T-helper 1 cell (primary cell): ENCODE measurements around the gene COL5A1.

ENCODE experiments used
- DNase-seq, 5 donors: peaks; one replicate each; pipeline ENCODE4 v3.0.0-alpha.2; 2012 to 2020

Gene COL5A1

DNA sequence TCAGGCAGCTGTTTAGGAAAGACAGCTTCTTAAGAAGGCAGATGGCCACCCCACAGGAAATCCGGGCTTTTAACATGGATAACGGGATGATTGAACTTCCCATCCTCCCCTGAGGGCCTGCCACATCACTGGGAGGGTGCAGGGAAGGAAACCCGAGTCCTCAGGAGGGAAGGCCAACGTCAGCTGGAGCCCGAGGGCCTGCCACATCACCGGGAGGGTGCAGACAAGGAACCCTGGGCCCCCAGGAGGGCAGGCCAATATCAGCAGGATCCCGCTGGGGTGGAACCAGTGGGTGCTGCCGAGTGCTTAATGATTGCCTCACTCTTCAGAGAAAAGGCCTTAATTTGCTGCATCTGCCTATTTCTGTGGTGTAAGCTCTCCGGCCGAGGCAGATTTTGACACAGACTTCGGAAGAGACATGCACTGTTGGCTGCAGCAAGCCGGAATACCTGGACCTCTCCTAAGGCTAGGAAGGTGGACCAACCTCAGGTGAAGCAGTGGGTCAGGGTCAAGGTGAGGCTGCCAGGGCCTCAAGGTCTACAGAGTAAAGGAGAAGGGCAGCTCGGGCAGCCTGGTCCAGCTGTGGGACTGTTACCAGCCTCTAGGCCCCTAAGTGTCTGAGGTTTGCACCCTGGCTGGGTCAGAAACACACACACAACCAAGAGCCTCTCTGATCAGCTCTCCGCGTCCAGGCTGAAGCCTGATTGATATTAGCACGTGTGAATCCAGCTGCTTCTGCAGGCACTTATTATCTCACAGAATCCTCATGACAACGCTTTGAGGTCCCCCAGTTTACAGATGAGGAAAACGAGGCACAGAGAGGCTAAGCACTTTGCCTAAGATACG, 14.8 kb upstream of the COL5A1 start:
- no peak for DNase-seq

DNA sequence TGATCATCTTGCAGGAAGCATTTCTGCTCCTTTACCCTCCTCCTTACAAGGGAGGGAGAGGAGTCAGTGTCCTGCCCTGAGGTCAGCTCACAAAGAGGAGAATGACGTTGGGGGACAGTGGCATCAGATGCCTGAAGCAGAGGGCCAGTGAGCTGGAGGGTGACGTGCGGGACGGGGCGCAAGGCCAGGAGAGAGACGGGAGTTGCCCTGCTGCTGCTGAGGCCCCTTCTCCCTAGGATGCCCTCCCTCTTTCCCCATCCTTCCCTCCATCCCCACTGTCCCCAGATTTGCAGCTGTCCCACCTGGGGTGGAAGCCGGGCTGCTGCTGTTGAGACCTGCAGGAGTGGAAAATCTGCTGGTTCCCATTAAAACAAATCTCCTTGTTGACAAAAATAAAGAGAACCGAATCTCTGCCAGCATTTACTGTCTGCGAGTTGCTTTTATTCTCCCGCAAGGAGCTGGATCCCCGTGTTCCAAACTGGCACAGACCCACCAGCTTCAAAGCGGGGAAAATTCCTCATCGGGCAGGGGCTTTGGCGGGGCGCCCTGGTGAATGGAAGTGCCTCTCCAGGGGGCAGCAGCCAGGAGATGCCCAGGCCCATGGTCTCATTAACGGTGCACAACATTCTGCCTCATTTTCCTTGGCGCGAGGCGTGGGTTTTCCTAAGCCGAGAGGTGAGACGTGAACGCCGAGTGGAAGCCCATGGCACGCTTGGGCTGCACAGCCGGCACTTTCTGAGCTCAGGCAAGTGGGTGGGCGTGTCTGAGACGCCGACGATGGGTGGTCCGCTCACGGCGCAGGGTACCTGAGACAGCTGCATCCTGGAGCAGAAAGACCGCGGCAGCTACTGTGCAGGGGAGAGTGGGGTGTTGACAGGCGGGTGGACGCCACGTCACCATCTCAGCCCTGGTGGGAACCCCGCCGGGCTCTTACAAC, 13.9 kb upstream of the COL5A1 start:
- no peak for DNase-seq

DNA sequence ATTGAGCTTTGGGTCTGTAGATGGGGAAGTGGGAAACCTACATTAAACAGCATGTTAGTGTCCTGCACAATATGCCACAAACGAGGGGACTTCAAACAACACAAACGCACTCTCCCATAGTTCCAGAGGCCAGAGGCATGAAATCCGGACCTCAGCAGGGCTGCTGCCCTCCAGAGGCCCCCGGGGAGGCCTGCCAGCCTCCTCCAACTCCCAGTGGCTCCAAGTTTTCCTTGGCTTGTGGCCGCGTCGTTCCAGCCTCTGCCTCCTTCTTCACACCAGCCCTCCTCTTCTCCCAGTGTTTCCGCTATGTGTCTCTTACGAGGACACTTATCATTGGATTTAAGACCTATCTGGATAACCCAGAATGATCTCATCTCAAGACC, 13.3 kb upstream of the COL5A1 start:
- no peak for DNase-seq

DNA sequence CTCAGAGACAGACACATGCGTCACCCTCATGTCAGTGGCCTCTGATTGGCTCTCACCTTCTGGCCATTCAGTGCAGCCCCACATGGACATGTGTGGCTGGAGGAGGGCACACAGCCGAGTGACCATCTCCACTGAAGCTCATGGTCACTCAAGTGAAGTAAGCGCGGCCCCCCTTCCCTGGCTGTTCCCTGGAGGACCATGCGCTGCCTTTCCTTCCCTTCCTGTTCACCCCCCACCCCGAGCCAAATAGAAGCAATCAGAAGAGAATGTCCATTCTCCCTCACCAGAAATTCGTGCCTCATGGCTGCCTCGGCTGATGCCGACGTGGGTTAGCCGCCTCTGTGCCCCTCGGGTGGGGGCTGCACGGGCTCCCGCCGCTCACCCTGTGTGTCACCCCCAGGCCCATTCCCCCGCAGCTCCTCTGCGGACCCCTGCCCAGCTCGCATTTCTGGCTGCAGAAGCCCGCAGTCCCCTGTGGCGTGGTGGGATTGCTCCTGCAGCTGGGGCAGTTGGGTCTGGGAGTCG, 12.5 kb upstream of the COL5A1 start:
- DNase-seq = no peak

DNA sequence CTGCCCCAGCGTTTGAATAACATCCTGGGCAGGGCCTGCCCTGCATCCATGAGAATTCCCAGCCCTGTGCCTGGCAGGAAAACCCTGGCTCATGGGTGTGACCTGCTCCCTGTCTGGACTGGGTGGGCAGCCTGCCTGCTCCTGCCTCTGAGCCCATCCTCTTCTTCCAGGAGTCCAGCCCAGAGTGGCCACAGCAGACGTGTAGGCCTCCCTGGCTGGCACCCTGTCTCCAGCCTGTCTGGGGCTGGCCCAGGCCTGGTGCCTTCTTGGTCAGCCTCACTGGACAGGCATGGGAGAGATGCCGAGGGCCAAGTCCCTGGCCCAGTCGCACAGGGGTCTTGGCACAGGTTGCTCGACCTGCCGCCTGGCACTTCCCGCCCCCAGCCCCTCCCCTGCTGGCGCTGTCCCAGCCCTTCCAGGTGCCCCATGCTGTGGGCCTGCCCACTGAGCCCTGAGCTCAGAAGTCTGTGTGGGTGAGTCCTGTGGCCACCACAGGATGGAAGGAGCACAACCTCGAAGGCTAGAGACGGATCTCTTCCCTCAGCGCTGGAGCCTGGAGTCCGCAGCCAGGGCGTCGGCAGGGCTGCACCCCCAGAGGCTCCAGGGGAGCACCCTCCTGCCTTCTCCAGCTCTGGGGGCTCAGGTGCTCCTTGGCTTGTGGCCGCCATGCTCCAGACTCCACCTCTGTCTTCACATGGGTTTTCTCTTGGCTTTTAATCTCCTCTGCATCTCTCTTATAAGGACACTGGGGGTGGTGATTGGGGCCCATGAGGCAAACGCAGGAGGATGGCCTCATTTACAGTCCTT, 11.8 kb upstream of the COL5A1 start:
- DNase-seq = no peak

DNA sequence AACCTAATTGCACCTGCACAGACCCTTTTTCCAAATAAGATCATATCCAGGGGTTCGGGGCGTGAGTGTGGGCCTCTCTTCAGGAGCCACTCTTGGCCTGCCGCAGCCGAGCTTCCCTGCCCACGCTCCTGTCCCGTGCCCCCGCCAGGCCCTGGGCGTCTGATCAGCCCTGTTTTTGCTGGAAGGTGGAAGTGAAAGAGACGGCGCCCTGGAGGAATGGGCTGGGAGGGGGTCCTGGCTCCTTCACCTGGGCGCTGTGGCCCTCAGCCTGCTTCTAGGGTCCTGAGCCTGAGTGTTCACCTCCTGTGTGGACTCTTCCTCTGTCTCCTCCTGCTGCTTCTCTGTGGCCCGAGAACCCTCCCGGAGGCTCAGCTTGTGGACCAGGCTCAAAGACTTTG, 11.2 kb upstream of the COL5A1 start:
- DNase-seq = no peak

DNA sequence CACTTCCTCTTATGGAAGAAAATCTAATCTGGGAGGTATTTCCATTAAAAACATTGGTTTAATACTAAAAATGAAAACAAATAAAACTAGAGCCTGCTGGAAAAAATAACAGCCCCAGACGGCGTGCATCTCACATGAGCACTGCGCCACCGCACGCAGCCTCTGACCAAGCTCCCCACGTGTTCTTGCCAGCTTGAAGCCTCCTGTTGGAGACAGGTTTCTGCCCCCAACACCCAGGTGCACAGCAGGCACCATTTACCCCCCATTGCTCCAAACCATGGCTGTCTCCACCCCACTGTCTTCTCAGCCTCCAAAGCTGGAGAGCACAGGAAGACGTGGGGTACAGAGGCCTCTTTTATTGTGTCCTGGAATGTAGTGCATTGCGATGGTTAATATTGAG, 10.7 kb upstream of the COL5A1 start:
- no peak for DNase-seq

DNA sequence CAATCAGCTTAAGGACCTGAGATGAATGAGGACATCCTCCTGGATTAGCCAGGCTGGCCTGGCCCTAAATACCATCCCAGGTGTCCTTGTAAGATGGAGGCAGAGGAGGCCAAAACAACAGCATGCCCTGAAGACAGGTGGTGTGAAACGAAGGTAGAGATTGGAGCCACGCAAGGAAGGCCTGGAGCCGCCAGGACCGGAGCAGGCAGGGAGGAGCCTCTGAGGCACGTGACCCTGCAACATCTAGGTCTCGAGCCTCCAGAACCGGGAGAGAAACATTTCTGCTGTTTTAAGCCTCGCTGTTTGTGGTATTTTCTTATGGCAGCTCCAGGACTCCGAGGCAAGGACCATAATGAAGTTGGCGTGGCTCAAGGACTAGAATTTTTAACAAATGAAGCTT, 9.7 kb upstream of the COL5A1 start:
- DNase-seq = no peak

DNA sequence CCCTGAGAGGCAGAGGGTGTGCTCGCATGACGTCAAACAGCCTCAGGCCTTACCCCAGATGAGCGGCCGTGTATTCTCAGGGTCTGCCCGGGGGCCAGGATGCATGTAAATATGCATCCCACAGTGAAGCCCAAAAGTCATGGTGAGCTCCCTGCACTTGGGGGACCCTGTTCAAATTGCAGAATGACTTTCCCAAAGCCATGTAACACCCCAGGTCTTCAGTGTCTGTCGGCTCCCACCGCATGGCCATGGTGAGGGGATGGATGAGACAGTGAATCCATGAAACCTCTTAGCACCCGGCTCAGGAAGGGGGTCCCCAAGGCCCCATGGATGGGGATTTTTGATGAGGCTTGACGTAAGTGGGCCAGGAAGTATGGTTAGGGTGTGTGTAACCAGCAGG, 9.3 kb upstream of the COL5A1 start:
- DNase-seq = no peak

DNA sequence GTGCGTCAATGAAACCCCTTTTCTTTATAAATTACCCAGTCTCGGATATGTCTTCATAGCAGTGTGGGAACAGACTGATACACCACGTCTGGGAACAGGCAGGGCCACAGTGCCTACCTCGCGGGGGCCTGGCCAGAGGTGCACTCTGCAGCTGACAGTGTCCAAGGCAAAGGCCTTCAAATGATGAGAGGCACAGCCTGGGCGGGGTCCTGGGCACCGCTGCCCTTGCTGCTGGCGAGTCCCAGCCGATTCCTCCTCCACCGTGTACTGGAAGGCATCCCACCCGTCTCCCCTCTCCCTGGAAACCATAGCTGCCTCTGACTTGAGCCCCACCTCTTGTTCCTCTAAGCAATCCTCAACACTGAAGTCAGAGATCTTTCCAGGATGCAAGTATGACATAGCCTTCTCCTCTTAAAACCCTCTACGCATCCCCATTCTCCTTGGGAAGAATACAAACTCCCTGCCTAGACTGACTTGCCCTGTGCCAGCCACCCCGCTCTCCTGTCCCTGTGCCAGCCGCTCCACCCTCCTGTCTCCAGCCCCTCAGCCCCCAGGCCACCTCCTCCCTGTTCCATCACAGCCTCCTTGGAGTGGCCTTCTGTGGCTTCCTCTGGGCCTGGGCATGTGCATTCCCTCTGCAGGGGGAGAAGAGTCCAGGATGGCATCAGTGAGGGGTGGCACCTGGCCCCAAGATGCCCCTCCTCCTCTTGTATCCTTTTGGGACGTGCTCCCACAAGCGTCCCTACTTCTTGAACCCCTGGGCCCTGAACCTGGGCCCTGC, 8.1 kb upstream of the COL5A1 start:
- DNase-seq = peak in 1 of 5 donors; percentile 2

DNA sequence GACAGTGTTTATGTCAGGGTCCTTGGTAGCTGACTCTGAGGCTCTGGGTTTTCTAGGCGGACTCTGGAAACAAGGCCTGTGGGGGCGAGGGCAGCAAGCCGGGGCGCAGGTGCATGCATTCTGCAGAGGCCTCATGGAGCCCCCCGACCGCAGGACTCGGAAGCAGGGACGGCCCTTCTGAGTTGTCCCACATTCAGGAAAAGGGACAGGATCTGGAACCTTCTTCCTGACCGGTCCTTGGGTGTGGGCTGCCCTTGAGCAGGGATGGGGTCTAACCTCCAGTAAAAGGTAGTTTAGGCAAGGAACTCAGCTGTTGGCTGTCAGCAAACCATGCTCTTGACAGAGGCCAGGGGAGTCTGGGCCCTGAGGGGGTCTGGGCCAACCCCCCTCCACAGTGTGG, 7.4 kb upstream of the COL5A1 start:
- DNase-seq = no peak

DNA sequence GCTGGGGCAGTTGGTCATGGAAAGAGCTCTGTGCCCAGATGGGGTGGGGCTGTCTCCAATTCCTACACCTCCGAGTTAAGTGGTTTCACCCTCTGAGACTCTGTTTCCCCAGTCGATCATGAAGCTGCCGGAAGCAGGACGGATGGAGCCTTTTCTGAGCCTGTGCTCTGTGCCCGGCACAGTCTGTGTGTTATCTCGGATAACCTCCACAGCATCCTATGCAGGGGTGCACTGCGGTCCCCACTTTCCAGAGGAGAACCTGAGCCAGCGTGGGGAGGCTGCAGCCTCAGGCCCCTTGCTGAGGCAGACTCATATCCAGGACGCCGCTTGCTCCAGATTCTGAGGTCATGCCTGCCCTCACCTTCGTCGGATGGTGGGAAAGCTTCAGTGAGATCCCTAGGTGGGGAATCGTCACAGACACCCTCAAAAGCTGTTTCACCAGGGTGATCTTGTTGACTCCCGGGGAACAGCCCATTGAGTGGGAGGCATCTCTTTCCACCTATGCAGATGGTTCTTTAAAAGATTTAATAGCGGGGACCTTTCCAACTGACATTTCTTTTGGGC, 6.9 kb upstream of the COL5A1 start:
- no peak for DNase-seq

DNA sequence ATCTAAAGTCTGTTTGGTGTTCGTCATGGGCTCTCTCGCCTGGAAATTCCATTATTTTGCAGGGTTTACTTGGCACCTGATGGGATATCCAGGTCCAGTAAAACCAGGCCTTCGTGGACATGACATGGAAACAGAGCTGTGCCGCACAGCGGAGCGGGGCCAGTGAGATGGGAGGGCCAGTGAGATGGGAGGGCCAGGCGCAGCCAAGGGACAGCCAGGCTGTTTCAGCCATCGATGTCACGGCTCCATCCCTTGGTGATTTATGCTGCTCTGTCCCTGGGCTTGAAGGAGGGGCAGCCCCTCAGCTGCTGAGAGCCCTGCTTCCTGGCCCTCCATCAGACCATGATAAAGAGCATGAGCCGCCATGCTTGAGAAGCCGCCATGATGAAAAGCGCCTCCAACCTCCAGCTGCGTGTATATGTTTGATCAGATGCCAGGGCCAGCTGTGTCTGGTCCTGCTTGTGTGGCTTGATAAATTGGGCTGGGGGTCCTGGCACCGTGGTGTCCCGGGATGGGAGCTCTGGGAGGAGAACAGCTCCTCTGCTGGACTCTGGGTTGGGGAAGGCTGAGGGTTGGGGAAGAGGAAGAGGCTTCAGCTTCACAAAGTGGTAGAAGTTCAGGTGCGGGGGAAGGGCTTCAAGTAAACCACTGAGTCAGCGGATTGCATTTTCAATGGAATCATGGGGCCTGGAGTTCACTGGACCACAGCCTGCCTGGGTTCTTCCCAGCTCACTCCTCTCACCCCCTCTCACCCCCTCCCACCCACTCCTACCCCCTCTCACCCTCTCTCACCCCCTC, 6.1 kb upstream of the COL5A1 start:
- DNase-seq = peak in 1 of 5 donors; percentile 2

DNA sequence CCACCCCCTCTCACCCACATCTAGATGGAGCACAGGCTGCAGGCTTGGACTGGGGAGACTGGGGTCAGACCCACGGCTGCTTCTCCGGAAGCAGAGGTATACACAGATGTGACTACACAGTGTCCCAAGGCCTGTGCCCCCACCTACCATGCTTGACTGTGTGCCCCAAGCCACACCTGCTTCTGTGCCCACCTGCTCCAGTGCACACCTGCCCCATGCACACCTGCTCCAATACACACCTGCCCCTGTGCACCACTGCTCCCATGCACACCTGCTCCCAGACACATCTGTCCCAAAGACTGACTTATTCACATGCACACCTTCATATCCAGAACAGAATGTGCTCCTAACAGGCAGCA, 5.5 kb upstream of the COL5A1 start:
- DNase-seq = no peak

DNA sequence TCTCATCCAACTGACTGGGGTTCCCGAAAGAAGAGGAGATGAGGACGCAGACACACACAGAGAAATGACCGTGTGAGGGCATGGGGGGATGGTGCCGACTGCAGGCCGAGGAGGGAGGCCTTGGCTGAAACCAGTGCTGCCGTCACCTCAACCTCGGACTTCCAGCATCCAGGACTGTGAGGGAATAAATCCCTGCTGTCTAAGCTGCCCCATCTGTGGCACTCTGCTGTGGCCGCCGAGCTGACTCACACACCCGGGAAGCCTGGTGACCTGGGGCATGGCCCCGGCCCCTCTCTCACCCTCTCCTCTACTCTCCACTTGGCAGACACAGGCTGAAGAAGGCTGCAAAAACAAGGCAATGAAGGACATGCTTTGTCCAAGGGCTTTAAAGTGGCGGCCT, 4.4 kb upstream of the COL5A1 start:
- DNase-seq = no peak

DNA sequence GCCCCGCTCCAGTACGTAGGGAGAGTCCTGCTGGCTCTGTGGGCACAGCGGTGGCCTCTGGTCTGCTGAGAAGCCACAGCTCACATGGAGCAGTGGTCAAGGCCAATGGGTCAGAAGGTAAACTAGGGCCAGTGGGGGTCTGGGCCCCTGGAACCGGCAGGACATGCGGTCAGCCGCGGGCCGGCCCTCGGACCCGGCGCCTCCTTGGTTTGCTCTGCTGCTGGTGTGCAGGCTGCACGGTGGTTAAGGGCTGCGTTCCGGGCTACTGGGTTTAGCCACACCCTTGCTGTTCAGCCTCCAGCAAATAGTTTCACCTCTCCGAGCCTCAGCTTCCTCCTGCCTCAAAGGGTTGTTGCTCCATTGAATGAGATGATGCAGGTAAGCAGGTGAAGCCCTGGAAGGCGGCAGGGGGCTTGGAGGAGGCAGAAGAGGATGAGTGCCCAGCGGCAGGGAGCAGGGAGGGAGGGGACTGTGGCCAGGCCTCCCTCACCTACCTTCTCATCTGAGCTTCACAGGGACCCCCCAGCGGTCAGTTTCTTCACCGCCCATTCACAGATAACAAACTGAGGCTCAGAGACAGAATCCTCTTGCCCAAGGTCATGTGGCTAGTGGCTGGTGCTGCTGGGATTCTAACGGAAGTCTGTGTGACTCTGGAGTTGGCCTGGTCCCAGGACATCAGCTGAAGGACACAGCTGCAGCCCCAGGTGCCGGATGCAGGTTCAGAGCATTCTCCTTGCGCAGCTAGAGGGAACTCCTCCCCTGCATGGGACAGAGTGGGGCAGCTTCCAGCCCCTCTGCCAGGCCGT, 3.7 kb upstream of the COL5A1 start:
- DNase-seq = no peak

DNA sequence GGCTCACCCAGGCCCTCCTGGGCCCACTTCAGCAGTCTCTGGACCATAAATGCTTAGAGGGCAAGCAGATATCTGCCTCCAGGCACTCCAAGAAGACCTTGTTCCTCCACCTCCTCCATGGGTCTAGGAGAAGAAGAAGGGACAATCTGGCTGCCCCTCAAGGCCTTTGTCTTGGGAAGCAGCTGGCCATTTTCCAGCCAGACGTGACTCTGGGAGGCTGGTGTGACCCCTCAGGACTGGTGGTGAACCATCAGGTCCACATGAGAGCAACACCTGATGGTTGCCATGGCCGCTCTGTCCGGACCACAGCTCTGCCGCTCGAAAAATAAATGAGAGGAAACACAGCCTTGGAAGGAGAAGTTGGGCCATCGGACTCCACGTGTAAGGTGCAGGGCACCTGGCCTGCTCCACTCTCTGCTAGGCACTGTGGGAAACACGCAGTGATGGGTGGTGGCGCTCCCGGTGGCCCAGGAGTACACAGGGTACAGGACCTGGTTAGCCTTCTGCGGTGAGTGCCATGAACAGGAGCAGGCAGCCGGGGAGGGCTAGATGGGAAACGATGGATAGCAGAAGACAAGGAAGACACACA, 3.0 kb upstream of the COL5A1 start:
- no peak for DNase-seq

DNA sequence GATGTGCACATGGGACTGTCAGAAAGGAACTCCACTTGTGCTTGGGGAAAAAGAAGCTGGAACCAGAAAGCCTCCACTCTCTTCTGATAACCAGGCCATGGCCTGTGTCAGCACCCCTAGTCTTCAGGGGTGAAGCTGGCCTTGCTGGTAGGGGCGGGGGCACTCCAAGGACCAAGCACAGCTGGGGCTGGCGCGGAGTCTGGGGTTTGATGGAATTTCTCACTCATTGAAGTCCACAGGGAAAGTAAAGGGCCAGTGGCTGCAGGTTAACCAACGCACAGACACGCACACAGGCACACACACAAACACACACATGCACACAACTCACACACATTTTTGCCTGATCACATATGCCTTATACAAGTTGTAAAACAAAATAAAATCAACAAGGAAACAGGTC, 1.6 kb upstream of the COL5A1 start:
- no peak for DNase-seq

DNA sequence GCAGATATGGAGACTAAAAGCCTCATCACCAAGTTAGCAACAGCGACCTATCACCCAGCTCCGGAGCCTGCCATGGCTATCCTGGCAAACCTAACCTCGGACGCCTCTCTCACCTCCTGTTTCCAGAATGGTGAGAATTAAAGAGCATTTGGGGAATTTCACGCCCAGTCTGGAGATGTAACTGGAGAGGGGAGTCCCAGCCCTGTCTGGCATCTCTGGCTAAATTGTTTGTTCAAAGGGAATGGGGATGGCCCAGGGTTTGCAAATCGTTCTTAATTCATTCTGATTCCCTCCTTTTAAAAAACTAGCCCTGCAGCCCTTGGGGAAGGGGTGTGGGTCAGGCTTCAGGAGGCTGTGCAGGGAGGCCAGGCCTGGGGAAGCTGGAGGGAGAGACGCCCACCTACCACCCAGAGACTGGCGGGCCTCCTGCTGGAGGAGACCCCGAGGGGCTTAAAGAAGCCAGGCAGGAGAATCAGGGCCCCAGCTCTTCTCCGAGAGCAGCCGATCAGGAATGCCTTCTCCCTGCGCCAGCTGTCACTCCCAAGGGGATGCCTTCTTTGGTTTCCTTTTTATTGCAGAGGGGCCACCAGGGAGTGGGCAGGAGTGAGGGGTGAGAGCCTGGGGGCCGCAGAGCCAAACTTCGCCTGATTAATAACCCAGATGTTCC, 964 bp upstream of the COL5A1 start:
- DNase-seq = no peak
